Stomach (tissue), 9 donors: ENCODE measurements around the gene ARHGEF12. TPM values are rescaled to one million over a fixed set of nuclear protein-coding genes. Genes with fewer than 3 reads are reported as not detected.

Experiments
- DNase-seq, 2 donors: peaks; one replicate each; pipeline versions ENCODE4 v3.0.0 to v3.0.0-alpha.2; 2013 to 2019
- H3K27ac ChIP-seq, 5 donors: fragments of 200-600 bp in 4 of 5; sonication (generic) in 4 of 5; one replicate each; pipeline ENCODE4 v1.5.1; 2013 to 2019; ENCODE audit warnings: mild to moderate bottlenecking in 1 of 5, moderate library complexity in 1 of 5
- H3K27me3 ChIP-seq, 3 donors: fragments of 200-600 bp; sonication (generic); one replicate each; pipeline ENCODE4 v1.5.1; 2017 to 2019; ENCODE audit warnings: mixed run types in 1 of 3
- H3K36me3 ChIP-seq, 4 donors: fragments of 200-600 bp; sonication (generic); 1 replicate in 3 of 4; 2 replicates in 1 of 4; pipeline ENCODE4 v1.5.1; 2016 to 2019
- H3K4me1 ChIP-seq, 4 donors: fragments of 200-600 bp; sonication (generic); one replicate each; pipeline ENCODE4 v1.5.1; 2016 to 2019
- H3K4me3 ChIP-seq, 4 donors: fragments of 200-600 bp; sonication (generic) in 3 of 4; one replicate each; pipeline ENCODE4 v1.5.1; 2016 to 2019; ENCODE audit warnings: mild to moderate bottlenecking in 1 of 4
- H3K9me3 ChIP-seq, 4 donors: fragments of 200-600 bp; sonication (generic); one replicate each; pipeline ENCODE4 v1.5.1; 2016 to 2019
- CTCF ChIP-seq, 7 experiments: fragments of 450-650 bp in 4 of 7; fragments of 200-600 bp in 3 of 7; sonication (generic) in 3 of 7; IDR thresholded peaks; one replicate each; pipeline ENCODE4 v1.5.1; 2016 to 2019; ENCODE audit warnings: antibody characterized with exemption in 7 of 7, control low read depth in 2 of 7, mild to moderate bottlenecking in 1 of 7
- EP300 ChIP-seq: sonication (generic); formaldehyde crosslinking; IDR thresholded peaks from one replicate; pipeline ENCODE4 v1.6.1; 2017; ENCODE audit warnings: antibody characterized with exemption
- POLR2A ChIP-seq, 4 donors: fragments of 450-650 bp; IDR thresholded peaks; one replicate each; pipeline ENCODE4 v1.6.1; 2016; ENCODE audit warnings: antibody characterized with exemption in 4 of 4, control low read depth in 2 of 4, mild to moderate bottlenecking in 1 of 4, moderate library complexity in 1 of 4
- POLR2AphosphoS5 ChIP-seq, 3 donors: sonication (generic); formaldehyde crosslinking; IDR thresholded peaks; one replicate each; pipeline ENCODE4 v1.6.1; 2016; ENCODE audit warnings: antibody characterized with exemption in 3 of 3
- WGBS, 5 donors: extraction: QIAGEN DNeasy Blood & Tissue Kit in 3 of 5; methylation state at CpG; one replicate each; pipeline versions ENCODE4 v1.1.5 to v1.1.7; 2013 to 2018; 5-methylcytosine and 5-hydroxymethylcytosine counted together
- intact Hi-C: fragments of 100-400 bp; cut with DNase I; formaldehyde crosslinking; loops from one replicate; pipeline ENCODE4 v1.15.1; 2023; ENCODE audit warnings: low total_unique reads
- polyA plus RNA-seq, 3 donors: library from polyadenylated mRNA; stranded (reverse); fragments of 200-250 nt; gene quantifications; one replicate each; pipeline ENCODE4 v1.2.3, GENCODE V29; 2013
- total RNA-seq, 5 donors: library from RNA; depleted of rRNA; stranded (reverse); fragments of >200 nt; gene quantifications; one replicate each; pipeline versions ENCODE4 v1.1.0 to v1.2.3, GENCODE V29; 2014 to 2016
- donor health status: healthy with polysubstance abuse.
- donor health status: Bipolar disorder and iron deficiency.
- donor health status: healthy.

Gene ARHGEF12
- total and polyA plus RNA-seq, 8 donors = 11.5 to 186 (median 43.5) TPM

- intact Hi-C loops = no loop called here
Measured at GRCh38 chr11:120471131-120471530, 134.9 kb downstream of the ARHGEF12 start.

GRCh38 chr11:120471994-120472393 is 135.8 kb downstream of the ARHGEF12 start:
- no peak for DNase-seq
- H3K4me3 ChIP-seq = no peak overlapping the region
- TF ChIP-seq POLR2A (IDR thresholded peaks at IDR 0.05) (no peak), POLR2AphosphoS5 (IDR thresholded peaks at IDR 0.05) (no peak), EP300 (no peak)
- no peak overlapping the region for H3K27ac ChIP-seq
- no peaks in the 10 kb centered on the region for H3K4me1 ChIP-seq
- H3K36me3 ChIP-seq = peaks cover 32 to 100% (median 96%) of the 10 kb centered on the region in 4 donors
- intact Hi-C loops = no loop called here
- no peaks in the 10 kb centered on the region for H3K9me3 ChIP-seq
- H3K27me3 ChIP-seq = no peaks in the 10 kb centered on the region
- 94 to 99% (median 95%) methylated on average over 3 of the region's 3 CpGs for WGBS, 5 donors

More at GRCh38 chr11:120471131-120471530, 134.9 kb downstream of the ARHGEF12 start:
- Histone ChIP-seq H3K27me3 (no peaks in the 10 kb centered on the region), H3K4me3 (no peak overlapping the region), H3K27ac (no peak overlapping the region), H3K4me1 (no peaks in the 10 kb centered on the region), H3K9me3 (no peaks in the 10 kb centered on the region), H3K36me3 (peaks cover 31 to 100% (median 96%) of the 10 kb centered on the region in 4 donors)
- WGBS, 5 donors = 92 to 98% (median 96%) methylated on average over 1 of the region's 1 CpG
- no peak for DNase-seq
- TF ChIP-seq POLR2AphosphoS5 (IDR thresholded peaks at IDR 0.05) (no peak), CTCF (IDR thresholded peaks at IDR 0.05) (no peak), EP300 (no peak), POLR2A (IDR thresholded peaks at IDR 0.05) (no peak)

- no peaks in the 10 kb centered on the region for H3K27me3 ChIP-seq
- no peak overlapping the region for H3K27ac ChIP-seq
- no peaks in the 10 kb centered on the region for H3K9me3 ChIP-seq
- peaks cover 43 to 100% (median 95%) of the 10 kb centered on the region in 4 donors for H3K36me3 ChIP-seq
- no peaks in the 10 kb centered on the region for H3K4me1 ChIP-seq
- TF ChIP-seq POLR2AphosphoS5 (IDR thresholded peaks at IDR 0.05) (no peak), EP300 (no peak), CTCF (IDR thresholded peaks at IDR 0.05) (no peak), POLR2A (IDR thresholded peaks at IDR 0.05) (no peak)
- no peak for DNase-seq
- intact Hi-C loops = no loop called here
- no peak overlapping the region for H3K4me3 ChIP-seq
- 80 to 88% (median 87%) methylated on average over 3 of the region's 3 CpGs for WGBS, 5 donors
Measured at GRCh38 chr11:120473503-120473902, 137.3 kb downstream of the ARHGEF12 start.

- 87 to 95% (median 94%) methylated on average over 6 of the region's 6 CpGs for WGBS, 5 donors
- intact Hi-C loops = no loop called here
- Histone ChIP-seq H3K36me3 (peaks cover 47 to 100% (median 93%) of the 10 kb centered on the region in 4 donors), H3K4me3 (no peak overlapping the region), H3K4me1 (no peaks in the 10 kb centered on the region), H3K27ac (no peak overlapping the region), H3K9me3 (no peaks in the 10 kb centered on the region), H3K27me3 (no peaks in the 10 kb centered on the region)
- no peak for TF ChIP-seq POLR2AphosphoS5 (IDR thresholded peaks at IDR 0.05)
- TF ChIP-seq POLR2A (IDR thresholded peaks at IDR 0.05) = no peak
- TF ChIP-seq CTCF (IDR thresholded peaks at IDR 0.05) = no peak
- TF ChIP-seq EP300 = no peak
- no peak for DNase-seq
Measured at GRCh38 chr11:120482149-120482548, 145.9 kb downstream of the ARHGEF12 start.

GRCh38 chr11:120484722-120485121 is 148.5 kb downstream of the ARHGEF12 start:
- peaks cover 34 to 83% (median 75%) of the 10 kb centered on the region in 4 donors for H3K36me3 ChIP-seq
- whole genome bisulfite sequencing, 5 donors = 74 to 88% (median 80%) methylated on average over 3 of the region's 3 CpGs
- no peaks in the 10 kb centered on the region for H3K27me3 ChIP-seq
- H3K9me3 ChIP-seq = no peaks in the 10 kb centered on the region
- H3K4me1 ChIP-seq = no peaks in the 10 kb centered on the region
- intact Hi-C loops = no loop called here
- H3K27ac ChIP-seq = no peak overlapping the region
- no peak for DNase-seq
- no peak overlapping the region for H3K4me3 ChIP-seq
- TF ChIP-seq EP300 = no peak
- TF ChIP-seq POLR2A (IDR thresholded peaks at IDR 0.05) = no peak
- TF ChIP-seq CTCF (IDR thresholded peaks at IDR 0.05) = no peak
- TF ChIP-seq POLR2AphosphoS5 (IDR thresholded peaks at IDR 0.05) = no peak
